Neural cell (in vitro differentiated cells): Measurements from ENCODE around the gene KIAA0513. TPM values are rescaled to one million over a fixed set of nuclear protein-coding genes. Genes with fewer than 3 reads are reported as not detected.
"Not testable (repeated sequence)": the region's sequence is repeated elsewhere in the genome, so short reads cannot be mapped to it uniquely, and the experiment has no call there.

ENCODE experiments used
- H2AFZ ChIP-seq: fragments of 200-600, 300-800 bp; sonication (generic), shearing (Covaris generic); 2 replicates; pipeline ENCODE4 v1.6.0; 2014; ENCODE audit warnings: low read depth, mild to moderate bottlenecking, antibody characterized with exemption, low read length, moderate library complexity
- H3F3A ChIP-seq: fragments of 200-600 bp; shearing (Covaris generic); 2 replicates; pipeline ENCODE4 v1.6.1; 2016; ENCODE audit warnings: mild to moderate bottlenecking, moderate library complexity, mixed read lengths, antibody characterized with exemption, low read length; ENCODE audit not compliant: insufficient read depth, poor library complexity, severe bottlenecking
- H3K27ac ChIP-seq: fragments of 200-600, 300-800 bp; sonication (generic), shearing (Covaris generic); 2 replicates; pipeline ENCODE4 v1.5.1; 2014; ENCODE audit warnings: mild to moderate bottlenecking, low read length, moderate library complexity
- H3K27me3 ChIP-seq: fragments of 300-800, 200-600 bp; sonication (generic), shearing (Covaris generic); 2 replicates; pipeline ENCODE4 v1.6.0; 2014; ENCODE audit warnings: mild to moderate bottlenecking, low read depth, low read length, moderate library complexity; ENCODE audit not compliant: insufficient read depth
- H3K36me3 ChIP-seq: fragments of 300-800, 200-600 bp; sonication (generic), shearing (Covaris generic); 2 replicates; pipeline ENCODE4 v1.5.1; 2014; ENCODE audit warnings: mild to moderate bottlenecking, antibody characterized with exemption, low read length, moderate library complexity; ENCODE audit not compliant: insufficient read depth
- H3K4me2 ChIP-seq: fragments of 300-800, 200-600 bp; sonication (generic), shearing (Covaris generic); 2 replicates; pipeline ENCODE4 v1.6.0; 2014; ENCODE audit warnings: mild to moderate bottlenecking, low read length
- H3K4me3 ChIP-seq: fragments of 300-800, 200-600 bp; sonication (generic), shearing (Covaris generic); 2 replicates; pipeline ENCODE4 v1.5.1; 2014; ENCODE audit warnings: mild to moderate bottlenecking, low read length, moderate library complexity
- H3K79me2 ChIP-seq: fragments of 200-600 bp; shearing (Covaris generic); replicated peaks from 2 replicates; pipeline ENCODE4 v1.6.0; 2014; ENCODE audit warnings: mild to moderate bottlenecking, low read length, moderate library complexity; ENCODE audit not compliant: insufficient read depth
- H3K9ac ChIP-seq: fragments of 300-800, 200-600 bp; sonication (generic), shearing (Covaris generic); 2 replicates; pipeline ENCODE4 v1.6.1; 2016; ENCODE audit warnings: mild to moderate bottlenecking, low read length, mixed read lengths
- H3K9me2 ChIP-seq: fragments of 200-600 bp; shearing (Covaris generic); 2 replicates; pipeline ENCODE4 v1.6.1; 2016; ENCODE audit warnings: mild to moderate bottlenecking, low read length, mixed read lengths; ENCODE audit not compliant: insufficient read depth
- H3K9me3 ChIP-seq: fragments of 200-600, 300-800 bp; sonication (generic), shearing (Covaris generic); 2 replicates; pipeline ENCODE4 v1.6.1; 2016; ENCODE audit warnings: mild to moderate bottlenecking, mixed run types, low read length, moderate library complexity, mixed read lengths
- H4K20me1 ChIP-seq: fragments of 200-600 bp; shearing (Covaris generic); 2 replicates; pipeline ENCODE4 v1.6.1; 2016; ENCODE audit warnings: mild to moderate bottlenecking, mixed run types; ENCODE audit not compliant: insufficient read depth
- CTCF ChIP-seq: fragments of 450-650 bp; IDR thresholded peaks from 2 replicates; pipeline ENCODE4 v1.5.1; 2014; ENCODE audit warnings: antibody characterized with exemption, mild to moderate bottlenecking, moderate library complexity; ENCODE audit not compliant: poor library complexity, severe bottlenecking
- EP300 ChIP-seq: fragments of 450-650 bp; conservative IDR thresholded peaks from 2 replicates; pipeline ENCODE4 v1.6.1; 2014; ENCODE audit warnings: antibody characterized with exemption, mild to moderate bottlenecking, moderate library complexity; ENCODE audit not compliant: poor library complexity, severe bottlenecking
- EZH2 ChIP-seq: fragments of 200-600, 300-800 bp; shearing (Covaris generic), sonication (generic); IDR thresholded peaks from 2 replicates; pipeline ENCODE4 v1.6.1; 2014; ENCODE audit warnings: antibody characterized with exemption, low read length, borderline replicate concordance, mild to moderate bottlenecking; ENCODE audit not compliant: insufficient read depth, poor library complexity, severe bottlenecking
- MXI1 ChIP-seq: fragments of 450-650 bp; conservative IDR thresholded peaks from 2 replicates; pipeline ENCODE4 v1.6.1; 2014; ENCODE audit warnings: antibody characterized with exemption, mild to moderate bottlenecking; ENCODE audit not compliant: poor library complexity, severe bottlenecking
- POLR2AphosphoS5 ChIP-seq: IDR thresholded peaks from 2 replicates; pipeline ENCODE4 v1.6.1; 2012
- RAD21 ChIP-seq: fragments of 450-650 bp; conservative IDR thresholded peaks from 2 replicates; pipeline ENCODE4 v1.6.1; 2014; ENCODE audit warnings: antibody characterized with exemption, mild to moderate bottlenecking, moderate library complexity
- REST ChIP-seq: IDR thresholded peaks from 2 replicates; pipeline ENCODE4 v1.6.1; 2012; ENCODE audit warnings: borderline replicate concordance
- SMC3 ChIP-seq: fragments of 450-650 bp; conservative IDR thresholded peaks from 2 replicates; pipeline ENCODE4 v1.6.1; 2014; ENCODE audit warnings: antibody characterized with exemption, mild to moderate bottlenecking, moderate library complexity; ENCODE audit not compliant: poor library complexity
- TAF1 ChIP-seq: IDR thresholded peaks from 2 replicates; pipeline ENCODE4 v1.6.1; 2012; ENCODE audit warnings: low read depth
- polyA plus RNA-seq: library from polyadenylated mRNA; depleted of rRNA; stranded (reverse); fragments of >200 nt; gene quantifications from 2 replicates; pipeline ENCODE4 v1.2.3, GENCODE V29; 2014

Gene KIAA0513
- polyA plus RNA-seq, 1 donor from 2014 or later = 18.9 TPM

GRCh38 chr16:85031451-85031850, 3.9 kb downstream of the KIAA0513 start:
- Histone ChIP-seq H3K27me3 (no peaks in the 10 kb centered on the region), H3F3A (no peaks in the 10 kb centered on the region), H3K4me2 (no peak overlapping the region), H3K9ac (no peak overlapping the region), H4K20me1 (no peaks in the 10 kb centered on the region), H3K9me3 (no peaks in the 10 kb centered on the region), H3K36me3 (no peaks in the 10 kb centered on the region), H2AFZ (no peak overlapping the region), H3K9me2 (no peaks in the 10 kb centered on the region), H3K27ac (no peak overlapping the region), H3K4me3 (no peak overlapping the region), H3K79me2 (no peaks in the 10 kb centered on the region)
- no peak for TF ChIP-seq RAD21
- TF ChIP-seq TAF1 = no peak
- TF ChIP-seq SMC3 = no peak
- TF ChIP-seq MXI1 = no peak
- no peak for TF ChIP-seq CTCF
- no peak for TF ChIP-seq EZH2
- TF ChIP-seq POLR2AphosphoS5 = no peak
- no peak for TF ChIP-seq EP300

- H3K9me3 ChIP-seq, H3K9ac ChIP-seq, H3K27ac ChIP-seq, H3K4me2 ChIP-seq, H2AFZ ChIP-seq, H3K4me3 ChIP-seq, H3K36me3 ChIP-seq, H3K79me2 ChIP-seq, H3K27me3 ChIP-seq, H3F3A ChIP-seq, H3K9me2 ChIP-seq, H4K20me1 ChIP-seq: not testable (repeated sequence)
Observed at GRCh38 chr16:85032187-85032586, 4.6 kb downstream of the KIAA0513 start.

- H3K4me2 ChIP-seq = no peak overlapping the region
- no peaks in the 10 kb centered on the region for H3K9me2 ChIP-seq
- H3K4me3 ChIP-seq = no peak overlapping the region
- no peaks in the 10 kb centered on the region for H3K36me3 ChIP-seq
- H3F3A ChIP-seq = no peaks in the 10 kb centered on the region
- TF ChIP-seq MXI1 (no peak), TAF1 (no peak), CTCF (no peak), EZH2 (no peak), POLR2AphosphoS5 (no peak), EP300 (no peak), REST (no peak), SMC3 (no peak), RAD21 (no peak)
- no peak overlapping the region for H2AFZ ChIP-seq
- no peak overlapping the region for H3K27ac ChIP-seq
- no peaks in the 10 kb centered on the region for H3K79me2 ChIP-seq
- H3K9ac ChIP-seq = no peak overlapping the region
- no peaks in the 10 kb centered on the region for H3K9me3 ChIP-seq
- no peaks in the 10 kb centered on the region for H4K20me1 ChIP-seq
- H3K27me3 ChIP-seq = no peaks in the 10 kb centered on the region
Observed at GRCh38 chr16:85033171-85033570, 5.6 kb downstream of the KIAA0513 start.
